ENCODE measurements around the gene PTPRB.

- TF ChIP-seq RFX5 (IDR thresholded peaks at IDR 0.05; ENCODE audit: low read depth, low read length) (no peak), POLR2A (IDR thresholded peaks at IDR 0.05; ENCODE audit: low read depth, low read length) (no peak), BHLHE40 (IDR thresholded peaks at IDR 0.05; ENCODE audit: low read depth, low read length) (no peak), MAFK (IDR thresholded peaks at IDR 0.05; ENCODE audit: low read depth, low read length) (no peak), RAD21 (IDR thresholded peaks at IDR 0.05; ENCODE audit: low read length) (no peak), SMC3 (IDR thresholded peaks at IDR 0.05; ENCODE audit: low read depth, low read length) (no peak), MAZ (IDR thresholded peaks at IDR 0.05; ENCODE audit: borderline replicate concordance, low read depth, low read length) (no peak), ELK1 (IDR thresholded peaks at IDR 0.05; ENCODE audit: borderline replicate concordance, low read depth, low read length) (no peak)
- TF ChIP-seq, protein P1, sequence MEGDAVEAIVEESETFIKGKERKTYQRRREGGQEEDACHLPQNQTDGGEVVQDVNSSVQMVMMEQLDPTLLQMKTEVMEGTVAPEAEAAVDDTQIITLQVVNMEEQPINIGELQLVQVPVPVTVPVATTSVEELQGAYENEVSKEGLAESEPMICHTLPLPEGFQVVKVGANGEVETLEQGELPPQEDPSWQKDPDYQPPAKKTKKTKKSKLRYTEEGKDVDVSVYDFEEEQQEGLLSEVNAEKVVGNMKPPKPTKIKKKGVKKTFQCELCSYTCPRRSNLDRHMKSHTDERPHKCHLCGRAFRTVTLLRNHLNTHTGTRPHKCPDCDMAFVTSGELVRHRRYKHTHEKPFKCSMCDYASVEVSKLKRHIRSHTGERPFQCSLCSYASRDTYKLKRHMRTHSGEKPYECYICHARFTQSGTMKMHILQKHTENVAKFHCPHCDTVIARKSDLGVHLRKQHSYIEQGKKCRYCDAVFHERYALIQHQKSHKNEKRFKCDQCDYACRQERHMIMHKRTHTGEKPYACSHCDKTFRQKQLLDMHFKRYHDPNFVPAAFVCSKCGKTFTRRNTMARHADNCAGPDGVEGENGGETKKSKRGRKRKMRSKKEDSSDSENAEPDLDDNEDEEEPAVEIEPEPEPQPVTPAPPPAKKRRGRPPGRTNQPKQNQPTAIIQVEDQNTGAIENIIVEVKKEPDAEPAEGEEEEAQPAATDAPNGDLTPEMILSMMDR (conservative IDR thresholded peaks at IDR 0.05; ENCODE audit: low read depth, low read length) = no peak
Measured at GRCh38 chr12:70534466-70534865, 102.8 kb downstream of the PTPRB start.
